ENCODE data around the gene AP4E1. TPM values are rescaled to one million over a fixed set of nuclear protein-coding genes. Genes with fewer than 3 reads are reported as not detected.
"Not testable (repeated sequence)": the region's sequence is repeated elsewhere in the genome, so short reads cannot be mapped to it uniquely, and the experiment has no call there.

Gene AP4E1
- total RNA-seq, 2 donors from 2014 or later: 6.3 to 9.9 TPM

DNA sequence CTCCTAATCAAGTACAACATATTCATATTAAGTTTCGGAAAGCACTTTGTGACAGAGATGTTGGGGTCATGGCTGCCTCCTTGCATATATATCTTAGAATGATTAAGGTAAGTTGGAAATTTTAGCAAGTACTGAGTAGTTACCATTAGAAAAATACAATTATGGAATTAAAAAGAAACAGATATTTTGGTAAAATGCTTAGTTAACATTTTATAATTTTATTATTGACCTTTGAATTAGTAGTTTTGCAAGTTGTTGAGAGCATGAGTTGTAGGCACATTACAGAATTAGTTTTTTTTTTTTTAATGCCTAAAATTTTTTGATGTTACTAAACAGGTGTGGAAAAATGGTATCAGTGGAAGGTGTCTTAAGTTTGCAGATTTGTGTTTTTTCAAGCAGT is 20.6 kb downstream of the AP4E1 start:
- ATAC-seq (no peak), DNase-seq (no peak)
- intact Hi-C loops (cut with DNase I): no loop called here

DNA sequence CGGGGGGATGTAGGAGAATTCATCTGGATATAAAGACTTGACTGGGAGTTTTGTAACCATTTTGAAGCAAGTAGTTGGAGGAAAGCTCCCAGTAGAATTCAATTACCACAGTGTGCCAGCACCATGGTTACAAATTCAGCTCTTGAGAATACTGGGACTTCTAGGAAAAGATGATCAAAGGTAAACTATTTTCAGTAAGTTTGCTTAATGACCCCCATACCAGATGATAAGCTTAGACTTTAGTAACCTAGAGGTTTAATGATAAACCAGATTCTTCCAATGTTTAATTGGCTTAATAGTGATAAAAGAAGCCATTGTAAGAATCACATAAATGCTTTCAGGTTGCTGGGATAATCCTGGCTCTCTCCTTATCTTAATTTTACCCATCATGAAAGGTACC is 22.3 kb downstream of the AP4E1 start:
- no peak for DNase-seq
- ATAC-seq: no peak
- intact Hi-C loops (cut with DNase I): no loop called here

DNA sequence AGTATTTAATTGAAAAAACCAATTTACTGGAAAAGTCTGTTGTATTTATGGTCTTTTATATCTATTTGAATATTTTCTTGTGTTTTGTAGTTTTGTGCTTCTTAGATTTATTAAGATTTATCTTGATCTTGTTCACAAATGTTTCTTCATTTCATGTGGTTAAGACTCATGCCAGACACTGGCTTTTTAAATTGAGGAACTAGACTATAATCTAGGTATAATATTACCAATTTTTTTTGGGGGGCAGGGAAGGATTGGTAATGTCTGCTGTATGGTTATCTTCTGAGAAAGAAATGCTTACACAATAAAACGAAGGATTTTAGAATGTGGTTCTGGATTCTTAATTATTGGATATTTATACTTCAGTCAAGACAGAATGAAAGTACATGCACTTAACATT is 24.9 kb downstream of the AP4E1 start:
- DNase-seq (no peak), ATAC-seq (no peak)
- intact Hi-C loops (cut with DNase I): no loop called here

DNA sequence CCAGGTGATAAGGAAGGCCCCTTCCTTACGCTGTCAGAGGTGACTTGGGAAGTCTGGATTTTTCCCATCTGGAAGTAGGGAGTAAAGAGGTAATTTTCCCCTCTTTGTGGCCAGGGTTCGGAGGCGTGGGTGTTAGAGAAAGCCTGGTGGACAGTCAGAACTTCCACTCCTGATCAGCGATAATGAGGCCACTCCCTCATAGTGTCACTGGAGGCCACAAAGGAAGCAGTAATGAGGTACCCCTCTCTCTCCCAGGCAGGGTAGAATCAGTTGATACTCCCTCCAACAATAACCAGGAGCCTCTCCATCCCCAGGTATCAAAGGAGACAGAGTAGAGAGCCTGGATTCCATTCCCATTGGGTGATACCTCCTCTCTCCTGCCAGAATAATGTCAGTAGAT is 30.0 kb downstream of the AP4E1 start:
- ATAC-seq: no peak
- intact Hi-C loops (cut with DNase I): no loop called here

DNA sequence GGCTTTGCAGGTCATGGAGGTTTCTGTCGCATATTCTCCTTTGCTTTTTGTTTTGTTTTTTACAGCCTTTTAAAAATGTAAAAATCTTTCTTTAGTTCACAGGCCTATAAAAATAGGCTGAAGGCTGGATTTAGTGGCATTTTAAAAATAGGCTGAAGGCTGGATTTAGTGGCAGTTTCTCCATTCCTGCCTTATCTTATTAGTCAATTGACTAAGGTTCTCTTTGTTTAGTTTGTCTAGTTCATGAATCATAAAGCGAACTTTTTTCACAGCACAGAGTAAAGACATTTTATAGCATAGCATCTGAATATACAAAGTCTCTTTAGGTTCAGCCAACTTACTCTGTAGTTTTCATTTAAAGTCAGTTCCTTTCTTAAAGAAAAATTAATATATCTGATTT is 31.4 kb downstream of the AP4E1 start:
- intact Hi-C loops (cut with DNase I): loop anchor here in 1 of 2 donors (10.0 kb wide), 1 partner anchor 155 kb away; the partner anchor contains the start of gene TNFAIP8L3
- ATAC-seq: no peak
- DNase-seq: no peak

More for the DNA sequence above, 30.0 kb downstream of the AP4E1 start:
- no peak for DNase-seq

DNA sequence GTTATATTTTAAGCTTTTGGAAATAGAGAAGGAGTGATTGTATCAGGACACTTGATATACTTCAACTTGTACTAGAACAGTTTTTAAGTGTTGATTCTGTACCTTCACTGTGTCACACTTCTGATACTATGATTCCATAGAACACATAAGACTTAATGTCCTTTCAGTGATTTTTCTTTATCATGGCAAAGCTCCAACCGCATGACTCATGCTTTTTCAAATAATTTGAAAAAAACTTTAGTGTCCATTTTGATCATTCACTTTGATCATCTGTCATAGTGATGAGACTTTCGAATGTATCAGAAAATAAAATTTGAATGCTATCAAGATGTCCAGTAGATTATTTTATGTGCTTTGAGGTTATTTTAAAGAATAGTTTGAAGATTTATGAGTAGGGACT is 32.0 kb downstream of the AP4E1 start:
- intact Hi-C loops (cut with DNase I): loop anchor here in 1 of 2 donors (10.0 kb wide), 1 partner anchor 154 kb away; the partner anchor contains the start of gene TNFAIP8L3
- ATAC-seq (no peak), DNase-seq (no peak)

DNA sequence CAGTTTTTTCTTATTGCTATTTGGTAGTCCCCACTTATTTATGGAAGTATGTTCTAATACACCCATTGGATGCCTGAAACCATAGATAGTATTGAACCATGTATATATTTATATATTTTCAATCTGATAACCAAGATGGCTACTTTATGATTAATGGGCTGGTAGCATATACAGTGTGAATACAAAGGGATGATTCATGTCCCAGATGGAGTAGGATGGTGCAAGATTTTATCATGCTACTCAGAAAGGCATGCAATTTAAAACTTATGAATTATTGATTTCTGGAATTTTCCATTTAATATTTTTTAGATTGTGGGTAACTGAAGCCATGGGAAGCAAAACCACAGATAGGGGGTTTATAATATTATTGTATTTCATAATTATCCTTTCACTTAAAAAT is 35.2 kb downstream of the AP4E1 start:
- no peak for DNase-seq
- intact Hi-C loops (cut with DNase I): loop anchor here in 1 of 2 donors (10.0 kb wide), 1 partner anchor 151 kb away; the partner anchor contains the start of gene TNFAIP8L3
- no peak for ATAC-seq

DNA sequence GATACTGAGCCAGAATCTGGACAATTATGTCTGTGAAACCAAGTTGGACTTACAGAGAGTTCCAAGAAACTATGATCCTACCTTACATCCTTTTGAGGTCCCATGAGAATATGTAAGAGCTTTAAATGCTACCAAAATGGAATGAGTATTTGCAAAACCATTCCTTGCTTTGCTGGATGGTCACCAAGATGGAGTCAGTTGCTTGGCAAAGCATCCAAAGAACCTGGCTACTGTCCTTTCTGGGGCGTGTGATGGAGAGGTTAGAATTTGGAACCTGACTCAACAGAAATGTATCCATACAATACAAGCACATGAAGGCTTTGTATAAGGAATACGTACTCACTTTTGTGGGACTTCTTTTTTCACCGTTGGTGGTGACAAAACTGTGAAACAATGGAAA is 36.2 kb downstream of the AP4E1 start:
- no peak for ATAC-seq
- intact Hi-C loops (cut with DNase I): loop anchor here in 1 of 2 donors (10.0 kb wide), 1 partner anchor 150 kb away; the partner anchor contains the start of gene TNFAIP8L3
- no peak for DNase-seq

DNA sequence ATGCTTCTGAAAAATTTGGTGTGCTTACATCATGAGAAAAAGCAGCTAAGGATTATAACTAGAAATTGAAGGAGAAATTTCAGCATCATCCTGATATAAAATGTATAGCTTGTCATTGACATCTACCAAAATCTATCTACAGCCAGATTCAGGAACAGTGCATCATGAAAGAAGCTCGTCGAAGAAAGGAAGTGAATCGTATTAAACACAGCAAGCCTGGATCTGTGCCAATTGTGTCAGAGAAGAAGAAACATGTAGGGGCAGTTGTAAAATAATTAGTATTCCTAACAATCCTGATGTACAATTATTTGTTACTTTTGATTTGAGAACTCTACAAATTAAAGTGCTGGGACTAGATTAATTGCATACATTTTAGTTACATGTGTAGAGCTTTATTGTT is 37.2 kb downstream of the AP4E1 start:
- DNase-seq: no peak
- ATAC-seq: no peak
- intact Hi-C loops (cut with DNase I): loop anchor here in 1 of 2 donors (10.0 kb wide), 1 partner anchor 149 kb away; the partner anchor contains the start of gene TNFAIP8L3

DNA sequence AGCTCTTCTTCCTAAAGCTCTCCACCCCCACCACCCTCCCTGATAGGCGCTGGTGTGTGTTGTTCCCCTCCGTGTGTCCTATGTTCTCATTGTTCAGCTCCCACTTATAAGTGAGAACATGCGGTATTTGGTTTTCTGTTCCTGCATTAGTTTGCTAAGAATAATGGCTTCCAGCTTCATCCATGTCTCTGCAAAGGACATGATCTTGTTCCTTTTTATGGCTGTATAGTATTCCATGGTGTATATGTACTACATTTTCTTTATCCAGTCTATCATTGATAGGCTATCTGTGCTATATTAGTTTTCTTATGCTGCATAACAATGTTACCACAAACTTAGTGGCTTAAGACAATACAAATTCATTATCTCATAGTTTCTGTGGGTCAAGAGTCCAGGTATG is 42.3 kb downstream of the AP4E1 start:
- intact Hi-C loops (cut with DNase I); DNase-seq; ATAC-seq: not testable (repeated sequence)

DNA sequence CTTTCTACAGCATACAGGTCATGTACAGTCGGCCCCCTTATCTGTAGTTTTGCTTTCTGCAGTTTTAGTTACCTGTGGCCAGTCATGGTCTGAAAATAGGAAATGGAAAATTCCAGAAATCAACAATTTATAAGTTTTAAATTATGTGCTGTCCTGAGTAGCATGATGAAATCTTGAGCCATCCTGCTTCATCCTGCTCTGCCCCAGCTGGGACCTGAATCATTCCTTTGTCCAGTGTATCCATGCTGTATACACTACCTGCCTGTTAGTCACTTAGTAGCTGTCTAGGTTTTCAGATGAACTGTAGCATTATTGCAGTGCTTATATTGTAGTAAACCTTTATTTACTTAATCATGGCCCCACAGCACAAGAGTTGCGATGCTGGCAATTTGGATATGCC is 44.8 kb downstream of the AP4E1 start:
- intact Hi-C loops (cut with DNase I): no loop called here
- ATAC-seq (no peak), DNase-seq (no peak)

DNA sequence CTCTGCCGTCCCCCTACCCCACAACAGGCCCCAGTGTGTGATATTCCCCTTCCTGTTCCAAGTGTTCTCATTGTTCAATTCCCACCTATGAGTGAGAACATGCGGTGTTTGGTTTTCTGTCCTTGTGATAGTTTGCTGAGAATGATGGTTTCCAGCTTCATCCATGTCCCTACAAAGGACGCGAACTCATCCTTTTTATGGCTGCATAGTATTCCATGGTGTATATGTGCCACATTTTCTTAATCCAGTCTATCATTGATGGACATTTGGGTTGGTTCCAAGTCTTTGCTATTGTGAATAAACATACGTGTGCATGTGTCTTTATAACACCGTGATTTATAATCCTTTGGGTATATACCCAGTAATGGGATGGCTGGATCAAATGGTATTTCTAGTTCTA is 46.4 kb downstream of the AP4E1 start:
- intact Hi-C loops (cut with DNase I); DNase-seq; ATAC-seq: not testable (repeated sequence)

DNA sequence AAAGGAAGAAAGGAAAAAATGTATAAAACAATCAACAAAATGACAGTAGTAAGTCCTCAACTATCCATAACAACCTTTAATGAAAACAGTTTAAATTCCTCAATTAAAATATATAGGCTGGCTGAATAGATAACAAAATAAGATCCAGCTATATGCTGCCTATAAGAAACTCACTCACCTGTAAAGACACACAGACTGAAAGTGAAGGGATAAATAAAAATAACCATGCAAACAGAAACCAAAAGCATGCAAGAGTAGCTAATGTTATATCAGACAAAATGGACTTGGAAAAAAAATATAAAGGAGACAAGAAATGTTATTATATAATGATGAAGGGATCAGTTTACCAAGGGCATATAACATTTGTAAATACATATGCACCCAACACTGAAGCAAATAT is 51.2 kb downstream of the AP4E1 start:
- no peak for ATAC-seq
- intact Hi-C loops (cut with DNase I): no loop called here
- DNase-seq: no peak

DNA sequence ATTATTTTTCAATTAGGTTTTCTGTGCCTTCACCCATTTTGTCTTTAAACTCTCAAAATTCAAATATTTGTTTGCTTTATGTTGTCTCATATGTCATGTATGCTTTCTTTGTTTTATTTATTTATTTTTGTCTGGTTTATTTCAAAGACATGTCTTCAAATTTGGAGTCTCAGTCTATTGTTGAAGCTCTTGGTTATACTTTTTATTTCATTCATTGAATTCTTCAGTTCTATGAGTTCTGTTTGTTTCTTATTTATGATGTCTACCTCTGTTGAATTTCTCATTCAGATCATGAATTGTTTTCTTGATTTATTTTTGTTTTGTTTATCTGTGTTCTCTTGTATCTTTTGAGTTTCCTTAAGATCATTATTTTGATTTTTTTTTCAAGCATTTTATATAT is 55.6 kb downstream of the AP4E1 start:
- DNase-seq (no peak), ATAC-seq (no peak)
- intact Hi-C loops (cut with DNase I): no loop called here

DNA sequence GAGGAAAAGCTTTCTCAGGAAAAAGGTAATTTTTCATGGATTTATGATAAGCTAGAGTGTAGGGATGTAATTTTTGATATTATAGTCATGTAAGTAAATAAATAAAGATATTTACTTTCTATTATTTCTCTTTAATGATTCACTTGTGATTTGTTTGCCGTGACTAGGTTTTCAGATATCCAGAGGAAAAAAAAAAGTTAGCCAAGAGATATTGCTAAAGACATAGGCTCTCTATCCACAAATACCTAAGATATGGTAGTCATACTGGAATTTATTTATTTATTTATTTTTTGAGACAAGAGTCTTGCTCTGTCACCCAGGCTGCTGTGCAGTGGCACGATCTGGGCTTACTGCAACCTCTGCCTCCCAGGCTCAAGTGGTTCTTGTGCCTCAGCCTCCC is 59.9 kb downstream of the AP4E1 start:
- no peak for ATAC-seq
- no peak for DNase-seq
- intact Hi-C loops (cut with DNase I): no loop called here

DNA sequence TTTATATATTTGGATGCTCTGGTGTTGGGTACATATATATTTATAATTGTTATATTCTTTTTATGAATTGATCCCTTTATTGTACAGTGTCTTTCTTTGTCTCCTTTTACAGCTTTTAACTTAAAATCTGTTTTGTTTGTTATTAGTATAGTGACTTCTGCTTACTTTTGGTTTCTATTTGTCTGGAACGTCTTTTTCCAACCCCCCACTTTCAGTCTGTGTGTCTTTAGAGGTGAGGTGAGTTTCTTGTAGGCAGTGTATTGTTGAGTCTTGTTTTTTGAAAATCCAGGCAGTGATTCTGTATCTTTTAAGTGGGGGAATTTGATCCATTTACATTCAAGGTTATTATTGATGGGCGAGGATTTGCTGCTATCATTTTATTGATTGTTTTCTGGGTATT is 62.0 kb downstream of the AP4E1 start:
- DNase-seq: no peak
- no peak for ATAC-seq
- intact Hi-C loops (cut with DNase I): no loop called here

DNA sequence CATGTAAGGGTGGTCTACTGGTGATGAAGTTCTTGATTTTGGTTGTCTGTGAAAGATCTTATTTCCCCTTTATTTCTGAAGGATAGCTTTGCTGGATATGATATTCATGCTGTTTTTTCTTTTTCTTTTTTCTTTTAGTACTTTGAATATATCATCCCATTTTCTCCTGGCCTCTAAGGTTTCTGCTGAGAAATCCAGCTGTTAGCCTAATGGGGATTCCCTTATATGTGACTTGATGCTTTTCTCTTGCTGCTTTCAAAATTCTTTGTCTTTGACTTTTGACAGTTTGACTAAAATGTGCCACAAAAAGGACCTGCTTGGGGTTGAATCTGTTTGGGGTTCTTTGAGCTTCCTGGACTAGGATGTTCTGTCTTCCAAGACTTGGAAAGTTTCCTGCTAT is 62.6 kb downstream of the AP4E1 start:
- ATAC-seq: no peak
- intact Hi-C loops (cut with DNase I): no loop called here
- DNase-seq: no peak

DNA sequence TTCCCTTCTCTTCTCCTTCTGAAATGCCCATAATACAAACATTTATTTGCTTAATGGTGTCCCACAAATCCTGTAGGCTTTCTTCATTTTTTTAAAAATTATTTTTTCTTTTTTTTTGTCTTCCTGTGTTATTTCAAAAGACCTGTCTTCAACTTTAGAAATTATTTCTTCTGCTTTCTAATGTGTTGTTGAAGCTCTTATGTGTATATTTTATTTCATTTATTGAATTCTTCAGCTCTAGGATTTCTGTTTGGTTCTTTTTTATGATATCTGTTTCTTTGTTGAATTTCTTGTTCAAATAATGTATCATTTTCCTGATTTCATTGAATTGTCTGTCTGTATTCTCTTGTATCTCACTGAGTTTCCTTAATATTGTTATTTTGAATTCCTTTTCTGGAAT is 63.1 kb downstream of the AP4E1 start:
- no peak for DNase-seq
- intact Hi-C loops (cut with DNase I): no loop called here
- ATAC-seq: no peak

DNA sequence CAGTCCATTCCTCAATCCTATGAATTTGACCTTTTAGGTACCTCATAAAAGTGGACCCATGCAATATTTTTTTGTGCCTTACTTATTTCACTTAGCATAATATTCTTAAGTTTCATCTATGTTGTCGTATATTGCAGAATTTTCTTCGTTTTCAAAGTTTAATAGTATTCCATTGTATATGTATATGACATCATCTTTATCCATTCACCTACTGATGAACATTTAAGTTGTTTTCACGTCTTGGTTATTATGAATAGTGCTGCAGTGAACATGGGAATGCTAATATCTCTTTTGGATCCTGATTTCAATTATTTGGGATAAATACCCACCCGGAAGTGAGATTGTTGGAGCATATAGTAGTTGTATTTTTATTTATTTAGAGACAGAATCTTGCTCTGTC is 65.1 kb downstream of the AP4E1 start:
- intact Hi-C loops (cut with DNase I): no loop called here
- no peak for DNase-seq

DNA sequence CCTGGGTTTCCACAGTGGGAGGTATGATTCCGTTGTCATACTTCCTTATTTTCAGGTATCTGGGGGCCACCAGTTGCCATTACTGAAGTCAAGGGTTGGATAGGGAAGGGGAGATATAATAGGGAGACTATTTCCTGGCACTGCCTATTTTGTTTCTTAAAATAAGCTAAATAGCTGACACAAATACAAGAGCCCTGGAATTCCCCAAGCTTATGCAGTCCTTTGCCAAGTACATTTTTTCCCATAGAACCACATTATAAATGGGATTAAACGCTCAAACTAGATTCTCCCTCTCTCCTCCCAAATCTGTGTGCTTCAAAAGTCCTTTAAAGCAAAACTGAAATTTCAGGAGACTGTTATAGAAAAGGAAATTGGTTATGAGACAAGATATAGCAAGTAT is 68.7 kb downstream of the AP4E1 start:
- DNase-seq (no peak), ATAC-seq (no peak)
- intact Hi-C loops (cut with DNase I): no loop called here

More for the DNA sequence above, 65.1 kb downstream of the AP4E1 start:
- ATAC-seq: no peak

DNA sequence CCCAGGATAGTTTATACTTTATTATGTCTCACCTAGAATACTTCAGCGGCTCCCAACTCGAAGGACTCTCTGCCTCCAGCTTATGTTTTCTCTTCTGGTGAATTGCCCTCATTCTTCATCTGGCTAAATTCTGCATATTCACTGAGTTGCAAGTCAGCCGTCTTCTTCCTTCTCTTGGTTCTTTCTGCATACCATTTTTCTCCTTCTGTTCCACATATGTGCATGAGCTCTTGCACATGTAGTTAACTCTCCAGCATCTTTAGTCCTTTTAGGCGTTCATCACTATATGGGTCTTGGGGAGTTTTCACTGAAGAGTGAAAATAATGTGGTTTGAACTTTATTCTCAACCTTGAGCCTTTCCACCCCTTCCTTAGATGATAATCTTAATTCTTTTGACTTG is 70.1 kb downstream of the AP4E1 start:
- ATAC-seq: no peak
- DNase-seq: no peak
- intact Hi-C loops (cut with DNase I): no loop called here

DNA sequence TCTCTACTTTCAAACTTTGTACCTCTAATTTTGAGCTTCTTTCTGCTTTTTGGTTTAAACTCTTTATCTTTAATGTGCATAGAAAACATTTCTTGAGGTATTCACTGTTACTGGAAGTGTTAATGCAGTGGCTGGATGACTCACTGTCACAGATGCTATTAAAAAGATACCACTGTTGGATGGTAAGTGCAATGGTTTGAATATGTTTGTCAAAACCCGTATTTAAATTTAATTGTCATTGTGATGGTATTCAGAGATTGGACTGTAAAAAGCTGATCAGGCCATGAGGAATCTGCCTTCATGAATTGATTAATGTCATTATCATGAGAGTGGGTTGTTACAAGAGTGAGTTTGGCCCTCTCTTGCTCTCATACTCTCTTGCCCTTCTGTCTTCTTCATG is 70.6 kb downstream of the AP4E1 start:
- ATAC-seq (no peak), DNase-seq (no peak)
- intact Hi-C loops (cut with DNase I): no loop called here

Measured in left cardiac atrium (tissue), 4 donors.